ENCODE results near the gene GPC5.

Gene GPC5

GRCh38 chr13:92158346-92158745 lies 759.9 kb downstream of the GPC5 start:
- no peak for DNase-seq (ENCODE audit: low read depth in 2 of 2)

GRCh38 chr13:92164822-92165221 lies 766.4 kb downstream of the GPC5 start:
- no peak for DNase-seq (ENCODE audit: low read depth in 2 of 2)

GRCh38 chr13:92172191-92172590 lies 773.8 kb downstream of the GPC5 start:
- no peak for DNase-seq (ENCODE audit: low read depth in 2 of 2)

GRCh38 chr13:92173254-92173653 lies 774.8 kb downstream of the GPC5 start:
- no peak for DNase-seq (ENCODE audit: low read depth in 2 of 2)

DNA sequence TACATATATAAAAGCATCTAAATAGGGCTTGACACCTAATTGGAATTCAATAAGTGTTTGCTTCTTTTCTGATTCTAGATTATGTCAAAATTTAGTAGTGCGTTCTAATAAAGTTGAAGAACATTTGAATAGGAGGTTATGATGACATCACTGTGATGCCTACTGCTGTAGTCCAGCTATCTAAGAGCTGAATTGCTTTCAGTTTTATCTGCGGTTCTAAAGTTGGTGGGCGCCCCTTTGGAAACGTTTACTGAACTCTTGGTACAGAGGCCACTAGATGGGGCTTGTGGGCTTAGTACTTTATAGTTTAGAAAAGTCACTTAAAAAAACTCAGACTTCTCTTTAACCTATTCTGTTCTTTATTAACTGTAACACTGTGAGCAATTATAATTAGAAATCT lies 776.9 kb downstream of the GPC5 start:
- DNase-seq (ENCODE audit: low read depth in 2 of 2): no peak

- DNase-seq (ENCODE audit: low read depth in 2 of 2): no peak
Measured at GRCh38 chr13:92177966-92178365, 779.5 kb downstream of the GPC5 start.

DNA sequence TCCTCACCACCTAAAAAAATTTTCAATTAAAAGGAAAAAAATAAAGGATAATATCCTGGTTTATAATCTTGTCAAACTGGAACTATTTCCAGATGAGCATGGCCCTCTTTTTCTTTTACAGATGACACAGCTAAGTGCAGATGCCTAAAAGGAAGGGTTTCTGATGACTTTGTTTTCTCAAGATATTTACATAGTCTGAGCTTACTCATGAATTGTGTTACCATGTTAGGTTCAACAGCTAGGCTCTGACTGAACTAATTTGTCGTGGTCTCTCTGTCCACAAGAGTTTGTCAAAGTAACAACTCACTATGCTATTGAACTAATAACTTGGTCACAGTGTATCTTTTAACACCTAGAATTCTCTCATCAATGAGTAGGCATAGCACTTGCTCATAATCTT lies 780.8 kb downstream of the GPC5 start:
- DNase-seq (ENCODE audit: low read depth in 2 of 2): no peak

DNA sequence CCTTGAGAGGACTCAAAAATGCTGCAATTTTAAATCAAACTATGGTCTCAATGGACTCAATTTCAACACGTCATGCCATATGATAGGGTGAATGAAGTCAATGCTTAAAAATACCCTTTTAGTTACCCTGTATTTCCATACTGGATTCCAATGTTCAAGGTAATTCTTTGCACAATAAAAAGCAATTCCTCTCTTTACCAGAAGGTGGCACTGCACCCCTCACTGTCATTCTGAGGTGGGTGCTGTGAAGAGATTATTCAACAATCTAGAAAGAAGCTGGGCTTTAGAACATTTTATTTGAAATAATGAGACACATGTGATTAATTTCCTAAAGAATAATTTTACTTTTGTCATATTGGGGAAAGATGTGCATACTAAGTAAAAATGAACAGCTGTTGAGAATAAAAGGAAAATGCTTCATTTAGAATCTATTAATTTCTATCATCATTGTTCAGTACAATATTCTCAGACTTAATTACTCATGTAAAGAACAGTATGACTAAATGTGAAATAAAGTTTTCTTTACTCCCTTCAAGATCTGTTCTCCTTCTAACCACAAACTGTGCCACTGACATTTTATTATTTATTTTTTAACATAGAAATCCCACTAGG lies 789.1 kb downstream of the GPC5 start:
- no peak for DNase-seq (ENCODE audit: low read depth in 2 of 2)

GRCh38 chr13:92188574-92188973 lies 790.2 kb downstream of the GPC5 start:
- no peak for DNase-seq (ENCODE audit: low read depth in 2 of 2)

GRCh38 chr13:92196591-92197256 lies 798.3 kb downstream of the GPC5 start:
- no peak for DNase-seq (ENCODE audit: low read depth in 2 of 2)

DNA sequence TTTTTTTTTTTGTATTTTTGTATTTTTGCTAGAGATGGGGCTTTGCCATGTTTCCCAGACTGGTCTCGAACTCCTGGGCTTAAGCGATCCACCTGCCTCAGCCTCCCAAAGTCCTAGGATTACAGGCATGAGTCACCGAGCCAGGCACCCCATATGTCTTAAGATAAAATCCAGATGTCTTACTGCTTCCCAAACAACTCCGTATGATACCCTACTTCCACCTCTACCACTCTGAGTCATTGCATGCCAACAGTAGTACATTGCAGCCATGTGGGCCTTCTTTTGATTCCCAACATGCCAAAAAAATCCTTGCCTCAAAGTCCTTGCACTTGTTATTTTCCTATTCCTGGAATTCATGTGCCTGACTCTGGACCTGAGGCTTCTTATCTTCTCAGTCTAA lies 799.2 kb downstream of the GPC5 start:
- DNase-seq (ENCODE audit: low read depth in 2 of 2): no peak

GRCh38 chr13:92218615-92219014 lies 820.2 kb downstream of the GPC5 start:
- no peak for DNase-seq (ENCODE audit: low read depth in 2 of 2)

GRCh38 chr13:92221916-92222315 lies 823.5 kb downstream of the GPC5 start:
- DNase-seq (ENCODE audit: low read depth in 2 of 2): no peak

DNA sequence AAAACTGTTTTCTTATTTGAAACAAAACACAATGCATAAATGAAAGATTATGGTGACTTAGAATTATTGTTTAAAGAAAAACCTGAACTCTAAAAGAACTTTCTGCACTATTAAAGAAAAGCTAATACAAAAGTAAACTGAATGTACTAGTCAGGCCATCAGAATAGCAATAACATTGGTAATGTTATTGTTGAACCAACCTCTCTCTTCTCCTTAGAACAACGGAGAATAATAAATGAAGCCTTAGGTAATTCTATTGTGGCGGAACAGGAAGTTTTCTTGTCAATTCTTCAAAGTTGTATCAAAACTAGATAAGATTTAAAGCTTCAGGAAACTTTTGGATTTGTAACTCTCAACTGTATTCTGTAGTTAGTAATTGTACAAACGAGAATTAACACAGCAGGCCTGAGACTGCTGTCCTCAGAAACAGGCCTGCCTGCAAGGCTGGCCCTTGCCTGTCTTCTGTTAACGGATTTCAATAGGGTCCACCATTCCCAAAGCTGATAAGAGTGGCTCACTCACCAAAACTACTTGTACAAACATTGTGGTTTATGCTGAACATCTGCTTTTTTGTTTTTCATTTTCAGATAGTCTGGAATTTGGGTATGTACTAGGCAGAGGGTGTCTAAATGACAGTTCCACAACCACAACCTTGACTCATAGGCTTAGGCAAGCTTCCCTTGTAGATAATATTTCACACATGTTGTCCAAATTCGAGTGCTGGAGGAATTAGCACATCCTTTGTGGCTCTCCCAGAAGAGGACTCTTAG lies 825.8 kb downstream of the GPC5 start:
- DNase-seq (ENCODE audit: low read depth in 2 of 2): no peak

GRCh38 chr13:92224825-92225224 lies 826.4 kb downstream of the GPC5 start:
- no peak for DNase-seq (ENCODE audit: low read depth in 2 of 2)

- DNase-seq (ENCODE audit: low read depth in 2 of 2): no peak
Measured at GRCh38 chr13:92225861-92226260, 827.4 kb downstream of the GPC5 start.

DNA sequence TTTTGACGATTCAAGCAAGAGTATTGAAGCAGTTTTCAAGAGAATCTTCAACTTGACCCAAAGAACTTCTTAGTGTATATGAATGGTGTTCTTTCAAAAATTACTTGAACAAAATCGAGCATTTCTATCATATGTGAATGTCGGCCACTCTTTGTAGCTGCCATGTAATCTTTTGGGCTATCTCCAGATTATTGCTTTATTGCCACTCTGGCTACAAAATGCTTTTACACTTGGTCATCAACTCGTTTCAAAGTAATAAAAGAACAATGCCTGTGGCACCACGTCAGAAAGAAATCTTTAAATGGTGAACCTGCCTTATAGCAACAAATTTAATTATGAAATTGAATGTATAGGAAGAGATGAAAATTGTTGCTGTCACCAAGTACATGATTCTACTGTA lies 834.5 kb downstream of the GPC5 start:
- DNase-seq (ENCODE audit: low read depth in 2 of 2): no peak

GRCh38 chr13:92251671-92252210 lies 853.3 kb downstream of the GPC5 start:
- no peak for DNase-seq (ENCODE audit: low read depth in 2 of 2)

DNA sequence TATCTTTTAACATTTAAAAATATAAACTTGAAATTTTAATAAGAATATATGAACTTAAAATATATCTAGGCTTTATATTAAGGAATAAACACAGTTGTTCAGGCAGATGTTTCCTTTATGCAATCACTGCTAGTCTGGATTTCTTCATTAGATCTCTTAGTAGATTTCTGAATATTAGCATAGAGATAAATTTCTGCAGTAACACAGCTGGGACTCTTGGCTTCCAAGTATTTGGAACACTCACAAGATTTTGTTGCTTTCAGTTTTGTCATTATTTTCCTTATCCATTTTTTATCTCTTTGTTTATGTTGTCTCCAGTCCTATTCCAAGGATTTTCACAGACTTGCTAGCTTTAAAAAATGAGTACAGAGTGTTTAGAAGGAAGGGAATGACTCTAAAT lies 857.1 kb downstream of the GPC5 start:
- DNase-seq (ENCODE audit: low read depth in 2 of 2): no peak

GRCh38 chr13:92256211-92256610 lies 857.8 kb downstream of the GPC5 start:
- DNase-seq (ENCODE audit: low read depth in 2 of 2): no peak

GRCh38 chr13:92259046-92259445 lies 860.6 kb downstream of the GPC5 start:
- DNase-seq (ENCODE audit: low read depth in 2 of 2): no peak

GRCh38 chr13:92259523-92259922 lies 861.1 kb downstream of the GPC5 start:
- no peak for DNase-seq (ENCODE audit: low read depth in 2 of 2)

GRCh38 chr13:92260363-92260762 lies 861.9 kb downstream of the GPC5 start:
- no peak for DNase-seq (ENCODE audit: low read depth in 2 of 2)
